Measurements from ENCODE around the gene YTHDF1. TPM values are rescaled to one million over a fixed set of nuclear protein-coding genes. Genes with fewer than 3 reads are reported as not detected.
A peak's percentile ranks its signal among the peaks of the same experiment; 100 is the strongest.

The YTHDF1 gene
- total and polyA plus RNA-seq, 2 of the 8 experiments (the other 6 are each of a cell fraction or from before 2014, with no cell fraction given), result 32.8 to 66.0 TPM

GRCh38 chr20:63236116-63236837 lies 20.3 kb upstream of the YTHDF1 start:
- ChIA-PET CTCF (ENCODE audit: partially characterized antibody) (interaction anchor here (0.6 to 10.9 kb wide), 13 partner anchors 8 to 263 kb away, joined by 3 to 199 read pairs (median 4); partner anchors contain the start of genes COL20A1 and NKAIN4), POLR2A (ENCODE audit: partially characterized antibody) (interaction anchor here (0.7 to 4.9 kb wide), 5 partner anchors 9 to 44 kb away, joined by 3 to 21 read pairs (median 10); partner anchors contain the start of gene NKAIN4)
- Histone ChIP-seq H4K8ac (ENCODE audit: extremely low read depth, insufficient read depth, low read length) (no peak overlapping the region), H2BK12ac (ENCODE audit: low read depth, low read length) (peak overlapping the region; percentile 40; the same call in 1 of the 2 replicates), H2AK5ac (ENCODE audit: low read depth, low read length) (no peak overlapping the region), H3K27ac (ENCODE audit: low read depth, low read length) (no peak overlapping the region), H3K4me2 (ENCODE audit: insufficient read depth in 1 of 2, low read depth in 2 of 2, low read length in 2 of 2) (no peak overlapping the region), H4K5ac (ENCODE audit: insufficient read length, low read depth, low read length) (no peak overlapping the region), H4K20me1 (replicated peaks in 1 of 2; ENCODE audit: control insufficient read depth in 1 of 2, insufficient read depth in 2 of 2, low read length in 2 of 2) (no peaks in the 10 kb centered on the region), H3K18ac (ENCODE audit: extremely low read depth, low read length) (peak overlapping the region; percentile 60; the same call in 1 of the 2 replicates), H3K4me1 (replicated peaks in 1 of 4; ENCODE audit: control insufficient read depth in 3 of 4, insufficient read depth in 4 of 4, low read length in 3 of 4) (peaks cover 0 to 19% (median 10%) of the 10 kb centered on the region in 4 experiments; a peak in 4 of 7 replicates), H2BK5ac (ENCODE audit: low read depth, low read length) (0 out of 2 replicates have a peak overlapping the region, but pooled peaks have one; percentile 16), H3K14ac (ENCODE audit: insufficient read length) (no peak overlapping the region), H3K4ac (replicated peaks; ENCODE audit: insufficient read length, low read depth, low read length) (no peak overlapping the region), H3K27me3 (replicated peaks in 1 of 4; ENCODE audit: control insufficient read depth in 3 of 4, extremely low read depth in 1 of 4, insufficient read depth in 3 of 4, low read length in 3 of 4) (peaks cover 0 to 3% (median 1%) of the 10 kb centered on the region in 4 experiments; a peak in 1 of 7 replicates), H2AFZ (ENCODE audit: low read length) (no peak overlapping the region), H3K23ac (ENCODE audit: insufficient read length) (no peak overlapping the region), H2BK20ac (ENCODE audit: low read length) (peak overlapping the region; percentile 89; the same call in 1 of the 2 replicates), H3K9me3 (ENCODE audit: insufficient read depth in 2 of 2, low read depth in 1 of 2, low read length in 1 of 2) (no peaks in the 10 kb centered on the region), H3K79me2 (ENCODE audit: control insufficient read depth in 1 of 2, insufficient read depth in 2 of 2, low read length in 2 of 2) (no peaks in the 10 kb centered on the region), H4K91ac (replicated peaks; ENCODE audit: insufficient read length, low read length) (peak overlapping the region; percentile 69), H2BK15ac (ENCODE audit: low read length) (peak overlapping the region; percentile 88; the same call in 1 of the 2 replicates), H3K4me3 (ENCODE audit: extremely low read depth in 1 of 4, insufficient read depth in 2 of 4, low read depth in 3 of 4, low read length in 4 of 4) (no peak overlapping the region), H3K79me1 (ENCODE audit: low read depth, low read length) (no peaks in the 10 kb centered on the region), H3K36me3 (ENCODE audit: control insufficient read depth in 2 of 4, insufficient read depth in 4 of 4, low read length in 3 of 4) (no peaks in the 10 kb centered on the region), H3K23me2 (ENCODE audit: low read depth, low read length) (no peaks in the 10 kb centered on the region), H3K9ac (replicated peaks in 1 of 4; ENCODE audit: extremely low read depth in 1 of 4, low read depth in 3 of 4, low read length in 3 of 4) (no peak overlapping the region), H3K56ac (replicated peaks; ENCODE audit: insufficient read length, low read depth, low read length) (no peak overlapping the region), H2BK120ac (replicated peaks; ENCODE audit: low read depth, low read length) (no peak overlapping the region)
- no peak for FAIRE-seq
- WGBS, 2 experiments (ENCODE audit: extremely low coverage in 1 of 2, insufficient coverage in 1 of 2, insufficient read length in 1 of 2, insufficient replicate concordance in 2 of 2, low coverage in 1 of 2, low lambda C conversion rate in 2 of 2, missing lambda C conversion rate in 1 of 2), result 87% methylated on average over 21 of the region's 26 CpGs; no CpG with 5 or more reads in 1 of the 2 experiments
- no peak for DNase-seq (ENCODE audit: low read depth in 1 of 2, low spot score in 2 of 2)
- TF ChIP-seq EGR1 (IDR thresholded peaks at IDR 0.05; ENCODE audit: borderline replicate concordance, low read depth, low read length) (no peak), E2F6 (IDR thresholded peaks at IDR 0.05) (no peak), CREB1 (IDR thresholded peaks at IDR 0.05) (no peak), PHF8 (conservative IDR thresholded peaks at IDR 0.05; ENCODE audit: low read depth, low read length) (no peak), BACH1 (IDR thresholded peaks at IDR 0.05; ENCODE audit: low read length) (no peak), MAX (IDR thresholded peaks at IDR 0.05) (no peak)

Data from H1 (cell line).